Activated CD8-positive, alpha-beta memory T cell treated with anti-CD3 and anti-CD28 coated beads, Interleukin-2, amount 50 U/mL, for 4 hours (primary cell): ENCODE data around the gene GPI.
A peak's percentile ranks its signal among the peaks of the same experiment; 100 is the strongest.
"Not testable (repeated sequence)": the region's sequence is repeated elsewhere in the genome, so short reads cannot be mapped to it uniquely, and the experiment has no call there.

Experiments
- DNase-seq: peaks from one replicate; pipeline ENCODE4 v3.0.0-alpha.2; 2020

The GPI gene

DNA sequence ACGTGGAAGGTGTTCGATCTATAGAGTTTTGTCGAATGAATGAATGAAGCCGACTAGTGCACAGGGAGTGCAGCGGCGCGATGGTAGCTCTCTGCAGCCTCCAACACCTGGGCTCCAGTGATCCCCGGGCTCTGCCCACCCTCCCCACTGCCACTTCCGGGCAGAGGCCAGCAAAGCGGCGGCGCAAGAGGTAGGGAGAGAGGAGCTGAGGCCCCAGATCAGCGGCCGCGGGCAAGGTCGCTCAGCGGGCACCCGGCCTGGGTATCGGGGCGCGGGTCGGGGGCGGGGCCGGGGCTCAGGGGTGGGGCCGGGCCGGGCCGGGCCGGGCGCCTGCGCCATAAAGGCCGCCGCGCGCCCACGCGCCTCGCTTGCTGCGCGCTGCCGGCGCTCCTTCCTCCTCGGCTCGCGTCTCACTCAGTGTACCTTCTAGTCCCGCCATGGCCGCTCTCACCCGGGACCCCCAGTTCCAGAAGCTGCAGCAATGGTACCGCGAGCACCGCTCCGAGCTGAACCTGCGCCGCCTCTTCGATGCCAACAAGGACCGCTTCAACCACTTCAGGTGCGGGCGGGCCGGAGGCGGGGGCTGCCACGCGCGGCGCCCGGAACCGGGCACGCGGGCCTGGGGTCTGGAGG is at the start of gene GPI:
TSS of gene GPI (plus strand) at position 367 of the 633 bp plus-strand sequence. CDS start at position 438, 71 bp downstream.
- DNase-seq = peak; percentile 74

DNA sequence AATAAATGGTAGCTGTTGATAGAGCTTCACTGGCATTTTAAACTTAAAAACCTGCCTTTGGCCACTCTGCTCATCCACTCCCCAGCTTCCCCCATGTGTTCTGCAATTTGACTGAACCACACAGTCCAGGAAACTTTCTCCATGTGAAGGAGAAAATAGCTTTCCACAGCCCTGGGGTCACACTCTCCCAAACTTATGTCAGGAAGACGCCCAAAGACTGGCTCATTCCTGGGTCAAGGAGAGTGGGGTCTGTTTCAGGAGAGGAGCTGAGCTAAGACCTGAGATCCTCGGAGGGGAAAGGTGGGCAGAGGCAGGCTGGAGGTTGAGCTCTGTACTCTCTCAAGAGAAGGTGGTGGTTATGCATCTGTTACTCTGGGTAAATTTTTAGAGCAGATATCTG is 48.7 kb upstream of the GPI start:
- DNase-seq = no peak

DNA sequence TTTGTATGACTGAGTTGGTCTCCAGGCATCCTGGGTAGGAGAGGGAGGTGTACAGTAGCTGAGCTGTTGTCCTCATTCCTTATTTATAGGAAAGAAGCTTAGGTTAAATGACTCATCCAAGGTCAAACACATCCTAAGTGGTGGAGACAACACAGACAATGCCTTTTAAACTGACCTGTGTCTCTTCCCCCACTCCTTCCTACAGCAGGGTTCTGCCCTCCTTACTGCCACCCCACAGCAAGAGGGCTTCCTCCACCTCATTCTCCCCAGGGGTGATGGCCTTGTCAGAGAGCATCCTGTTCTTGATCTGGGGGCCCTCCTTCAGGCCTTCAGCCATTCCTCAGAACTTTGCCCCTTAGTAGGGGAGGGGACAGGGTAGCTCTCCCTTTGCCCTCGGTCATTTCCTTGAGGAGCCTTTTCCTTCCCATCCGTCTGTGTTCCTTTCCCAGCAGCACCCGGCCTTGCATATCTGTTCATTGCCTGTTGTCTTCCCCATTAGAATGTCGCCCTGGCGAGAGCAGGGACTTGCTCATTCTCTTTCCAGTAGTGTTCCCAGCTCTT is 48.2 kb upstream of the GPI start:
- DNase-seq = no peak

DNA sequence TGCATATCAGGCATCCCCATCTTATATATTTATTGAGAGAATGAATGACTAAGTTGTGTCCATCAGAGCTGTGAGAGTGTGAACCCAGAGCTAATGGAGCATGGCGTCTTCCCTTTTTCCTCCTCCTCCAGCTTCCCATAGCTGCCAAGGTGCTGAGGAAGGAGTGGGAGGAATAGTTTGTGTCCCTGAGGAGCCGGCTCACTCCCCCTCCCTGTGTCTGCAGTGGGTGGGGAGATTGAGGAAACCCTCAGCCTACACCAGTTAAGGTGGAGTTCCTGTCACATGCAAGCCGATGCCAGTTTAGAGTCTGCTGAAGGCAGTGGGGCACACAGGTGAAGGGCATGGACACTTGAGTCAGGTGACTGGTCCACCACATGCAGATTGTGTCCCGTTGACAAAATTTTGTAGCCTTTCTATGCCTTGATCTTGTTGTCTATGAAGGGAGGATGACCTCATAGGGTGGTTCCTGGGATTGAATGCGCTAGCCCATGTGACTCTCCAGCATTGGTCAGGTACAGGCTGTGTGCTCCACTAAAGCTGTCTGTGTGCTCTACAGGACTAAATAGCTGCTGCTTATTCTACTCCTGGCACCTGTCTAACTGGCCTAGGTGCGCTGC is 47.6 kb upstream of the GPI start:
- no peak for DNase-seq

DNA sequence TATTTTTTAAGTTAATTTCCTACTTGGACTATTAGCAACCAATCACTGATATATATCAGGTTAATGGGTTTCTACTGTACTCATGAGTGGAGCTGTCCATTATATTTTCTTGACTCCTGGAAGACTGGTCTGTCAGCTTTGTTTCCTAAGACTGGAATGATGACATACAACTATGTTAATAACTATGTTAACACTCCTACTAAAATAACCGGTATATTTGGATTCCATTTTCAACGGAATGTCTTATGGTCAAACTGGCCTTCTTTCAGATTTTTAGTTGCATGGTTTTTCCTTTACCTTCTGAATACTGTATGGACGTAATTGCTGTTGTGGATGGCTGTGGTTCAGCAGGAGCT is 45.8 kb upstream of the GPI start:
- no peak for DNase-seq

DNA sequence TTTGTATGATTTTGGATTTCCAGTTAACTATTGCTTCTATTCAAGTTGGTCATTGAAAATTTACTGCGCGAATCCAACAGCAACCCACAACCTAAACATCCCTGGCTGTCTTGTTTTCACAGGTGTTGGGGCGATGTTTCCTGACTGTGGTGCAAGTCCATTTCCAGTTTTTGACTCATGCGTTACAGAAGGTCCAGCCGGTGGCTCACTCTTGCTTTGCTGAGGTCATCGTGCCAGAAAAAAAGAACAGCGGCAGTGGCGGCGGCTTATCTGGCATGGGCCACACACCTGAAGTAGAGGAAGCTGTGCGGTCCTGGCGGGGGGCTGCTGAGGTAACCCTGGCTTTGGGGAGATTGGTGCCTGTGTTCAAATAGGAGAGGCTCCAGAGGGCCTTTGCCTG is 45.2 kb upstream of the GPI start:
- no peak for DNase-seq

DNA sequence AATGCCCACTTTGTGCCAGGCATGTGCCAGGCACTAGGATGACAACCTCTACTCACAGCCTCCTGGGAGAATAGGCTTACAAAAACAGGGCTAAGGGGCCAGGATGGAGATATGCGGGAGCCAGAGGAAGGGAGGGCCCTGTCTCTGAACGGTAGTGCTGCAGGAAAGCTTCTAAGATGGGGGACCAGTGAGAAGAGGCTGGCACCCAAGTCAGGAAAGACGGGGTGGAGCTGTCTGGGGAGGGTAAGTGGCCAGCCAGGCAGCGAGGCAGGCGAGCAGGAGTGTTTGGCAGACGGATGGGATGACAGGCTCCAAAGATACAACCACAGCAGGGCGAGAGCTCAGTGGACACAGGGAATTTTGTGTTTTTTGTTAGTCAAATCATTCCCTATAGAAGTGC is 44.7 kb upstream of the GPI start:
- DNase-seq = no peak

DNA sequence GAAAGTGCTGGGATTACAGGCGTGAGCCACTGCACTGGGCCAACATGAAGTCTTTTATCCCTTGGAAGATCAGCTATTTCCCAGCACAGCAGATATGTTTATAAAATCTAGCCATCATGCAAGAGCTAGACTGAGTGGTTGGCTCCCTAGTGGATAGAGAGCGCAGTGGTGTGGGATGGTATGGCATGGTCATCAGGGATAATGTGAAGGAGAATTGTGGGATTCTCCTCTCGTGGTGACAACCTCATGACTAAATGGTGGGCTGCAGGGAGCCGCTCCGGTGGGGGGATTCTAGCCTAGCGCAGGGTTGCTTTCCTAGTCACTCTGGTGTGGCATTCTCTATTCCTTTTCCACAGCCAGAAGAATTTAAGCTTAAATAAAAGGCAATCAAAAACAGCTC is 43.3 kb upstream of the GPI start:
- no peak for DNase-seq

DNA sequence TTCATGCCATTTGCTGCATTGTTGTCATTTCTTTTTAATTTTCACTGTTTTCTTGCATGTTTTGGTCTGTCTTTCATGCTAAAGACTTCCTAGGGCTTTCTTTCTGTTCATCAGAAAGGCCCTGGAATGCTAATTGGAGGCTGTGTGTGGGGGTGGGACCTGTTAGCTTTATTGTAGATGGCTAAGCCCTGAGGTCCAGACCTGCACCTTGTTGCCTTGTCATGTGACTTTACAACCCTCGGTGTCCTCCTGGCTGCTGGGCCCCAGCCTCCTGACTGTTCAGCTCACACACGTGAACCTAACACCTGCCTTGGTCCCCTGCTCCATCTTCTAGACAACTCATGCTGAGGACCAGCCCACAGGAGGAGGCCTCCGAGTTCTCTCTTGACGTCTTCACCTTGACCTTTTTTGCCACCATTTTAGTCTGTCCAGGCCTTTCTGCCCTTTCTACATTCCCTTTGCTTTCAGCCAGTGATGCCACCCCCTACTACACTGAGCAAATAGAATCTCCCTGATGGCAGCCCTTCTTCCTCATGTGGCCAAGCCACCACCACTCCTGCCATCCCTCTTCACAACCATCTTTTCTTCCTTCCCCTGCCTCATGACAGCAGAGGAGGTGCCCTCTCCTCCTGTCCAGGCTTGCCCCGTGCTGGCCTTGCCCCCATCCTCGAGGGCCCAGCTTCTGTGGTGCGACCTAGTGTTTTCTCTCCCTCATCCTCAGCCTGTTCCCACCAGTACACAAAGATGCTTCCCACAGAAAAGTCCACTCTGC is 41.4 kb upstream of the GPI start:
- no peak for DNase-seq

DNA sequence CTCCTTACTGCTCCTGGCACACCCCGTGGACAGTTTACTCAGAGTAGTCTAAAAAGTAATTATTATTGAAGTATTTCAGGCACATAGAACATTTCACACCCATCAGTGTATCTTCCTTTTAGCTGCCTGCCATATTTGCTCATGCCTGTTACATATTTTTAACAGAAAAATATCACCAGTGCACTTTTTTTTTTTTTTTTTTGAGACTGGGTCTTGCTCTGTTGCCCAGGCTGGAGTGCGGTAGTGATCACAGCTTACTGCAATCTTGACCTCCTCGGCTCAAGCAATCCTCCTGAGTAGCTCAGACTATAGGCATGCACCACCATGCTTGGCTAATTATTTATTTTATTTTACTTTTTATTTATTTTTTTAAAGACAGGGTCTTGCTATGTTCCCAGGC is 40.7 kb upstream of the GPI start:
- DNase-seq = no peak

DNA sequence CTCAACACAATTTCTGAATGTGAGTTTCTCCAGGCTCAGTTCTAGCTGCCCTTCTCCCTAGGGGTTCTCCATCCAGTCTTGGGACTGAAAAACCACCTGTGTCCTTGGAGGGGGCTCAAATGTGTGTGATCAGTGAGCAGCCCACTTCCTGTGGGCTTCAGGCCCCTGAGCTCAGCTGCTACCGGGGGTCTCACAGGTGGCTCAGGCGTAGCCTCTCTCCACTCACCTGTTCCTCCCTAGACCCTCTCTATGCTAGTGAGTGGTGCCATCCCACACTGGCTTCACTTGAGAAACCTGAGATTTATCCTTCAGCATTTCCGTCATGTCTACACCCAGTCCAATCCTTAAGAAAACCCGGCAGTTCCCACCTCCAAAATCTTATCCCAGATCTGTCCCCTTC is 39.8 kb upstream of the GPI start:
- no peak for DNase-seq

DNA sequence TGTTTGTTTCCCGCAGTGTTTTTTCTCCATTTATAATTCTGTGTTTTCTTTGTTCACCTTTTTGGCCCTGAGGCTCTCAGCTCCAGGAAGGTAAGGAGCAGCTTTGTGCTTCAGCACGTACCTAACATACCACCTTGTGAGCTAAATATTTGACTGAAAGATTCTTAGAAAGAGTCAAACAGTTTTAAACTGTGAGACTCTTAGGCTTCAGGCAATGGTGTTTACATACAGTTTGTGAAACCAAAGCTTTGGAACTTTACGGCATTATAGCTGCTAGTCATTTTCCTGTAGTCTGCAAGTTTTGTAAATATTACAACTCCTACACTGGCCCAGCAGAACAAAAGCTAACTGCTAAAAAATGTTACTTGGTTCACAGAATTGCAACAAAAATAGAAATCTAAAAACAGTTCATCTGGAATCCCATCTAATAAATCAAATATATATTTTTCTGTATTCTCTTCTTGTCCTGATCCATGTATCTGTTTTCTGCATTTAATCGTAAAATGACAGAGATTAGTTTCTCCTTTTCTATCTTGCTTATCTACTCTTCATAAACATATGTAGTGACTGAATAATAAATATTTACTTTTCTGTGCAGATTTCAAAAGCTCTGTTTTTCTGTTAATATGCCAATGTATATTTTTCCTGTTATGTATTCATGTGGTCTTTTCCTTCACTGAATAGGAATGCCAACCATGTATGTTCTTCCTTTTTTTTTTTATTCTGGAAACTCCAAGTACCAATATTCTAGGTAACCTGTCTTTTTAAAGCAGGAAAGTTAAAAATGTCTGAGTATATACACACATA is 38.8 kb upstream of the GPI start:
- DNase-seq = no peak

DNA sequence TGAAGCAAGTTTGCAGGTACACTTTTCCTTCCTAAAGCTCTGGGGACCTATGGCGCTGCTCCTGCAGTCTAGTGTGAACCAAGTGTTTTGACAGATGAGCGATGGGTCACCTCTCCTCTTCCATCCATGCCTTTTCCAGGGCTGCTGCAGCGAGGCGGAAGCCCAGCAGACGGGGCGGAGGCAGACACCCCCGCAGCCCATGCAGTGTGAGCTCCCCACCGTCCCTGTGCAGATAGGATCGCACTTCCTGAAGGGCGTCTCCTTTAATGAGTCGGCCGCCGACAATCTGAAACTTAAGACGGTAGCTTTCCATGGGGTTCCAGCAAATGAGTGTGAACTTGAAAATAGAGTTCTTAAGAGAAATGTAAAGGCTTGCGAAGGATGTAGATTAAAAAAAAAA is 37.1 kb upstream of the GPI start:
- DNase-seq = no peak

DNA sequence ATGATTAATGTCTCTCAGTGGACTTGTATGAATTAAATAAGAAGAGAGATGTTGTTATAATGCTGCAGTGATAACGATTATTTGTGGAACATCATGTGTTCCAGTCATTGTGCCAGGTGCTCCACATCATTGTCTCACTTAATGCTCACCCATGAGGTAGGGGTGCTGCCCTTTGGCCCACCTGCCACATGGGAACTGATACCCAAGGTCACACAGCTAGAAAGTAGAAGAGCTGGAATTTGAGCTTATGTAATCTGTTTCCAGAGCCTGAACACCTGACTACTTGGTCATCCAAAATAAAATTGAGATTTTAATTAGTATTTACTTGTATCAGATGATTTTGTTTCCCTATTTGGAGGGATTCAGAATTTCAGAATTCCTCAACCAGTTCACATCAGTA is 36.0 kb upstream of the GPI start:
- no peak for DNase-seq

DNA sequence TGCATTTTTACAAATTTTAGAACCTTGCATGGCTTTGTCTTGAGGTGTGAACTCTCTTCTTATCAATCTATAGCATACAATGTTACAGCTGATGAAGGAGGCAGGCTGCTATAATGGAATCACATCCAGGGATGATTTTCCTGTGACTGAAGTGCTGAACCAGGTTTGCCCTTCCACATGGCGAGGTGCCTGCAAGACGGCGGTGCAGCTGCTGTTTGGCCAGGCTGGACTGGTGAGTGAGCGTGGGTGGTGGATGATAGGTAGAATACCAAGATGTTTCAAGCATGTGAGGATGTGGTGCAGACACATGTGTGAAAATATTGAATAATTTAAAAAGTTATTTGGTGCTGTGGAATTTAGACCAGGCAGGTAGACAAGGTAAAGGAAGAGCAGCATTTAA is 34.9 kb upstream of the GPI start:
- no peak for DNase-seq

DNA sequence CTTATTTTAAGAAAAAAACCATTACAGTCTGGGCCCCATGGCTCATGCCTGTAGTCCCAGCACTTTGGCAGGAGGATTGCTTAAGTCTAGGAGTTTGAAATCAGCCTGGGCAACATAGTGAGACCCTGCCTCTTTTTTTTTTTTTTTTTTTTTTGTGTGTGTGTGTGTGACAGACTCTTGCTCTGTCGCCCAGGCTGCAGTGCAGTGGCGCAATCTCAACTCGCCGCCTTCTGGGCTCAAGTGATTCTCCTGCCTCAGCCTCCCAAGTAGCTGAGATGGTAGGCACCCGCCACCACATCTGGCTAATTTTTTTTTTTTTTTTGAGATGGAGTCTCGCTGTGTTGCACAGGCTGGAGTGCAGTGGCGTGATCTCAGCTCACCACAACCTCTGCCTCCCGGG is 34.4 kb upstream of the GPI start:
- DNase-seq = not testable (repeated sequence)

DNA sequence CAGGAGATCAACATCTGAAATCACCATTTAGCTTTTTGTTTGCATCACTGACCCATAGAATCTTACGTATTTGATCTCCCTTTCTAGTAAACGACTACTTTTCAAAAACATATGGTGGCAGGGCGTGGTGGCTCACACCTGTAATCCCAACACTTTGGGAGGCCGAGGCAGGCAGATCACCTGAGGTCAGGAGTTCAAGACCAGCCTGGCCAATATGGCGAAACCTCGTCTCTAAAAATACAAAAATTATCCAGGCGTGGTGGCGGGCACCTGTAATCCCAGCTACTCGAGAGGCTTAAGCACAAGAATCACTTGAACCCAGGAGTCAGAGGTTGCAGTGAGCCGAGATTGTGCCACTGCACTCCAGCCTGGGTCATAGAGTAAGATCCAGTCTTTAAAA is 33.4 kb upstream of the GPI start:
- not testable (repeated sequence) for DNase-seq

DNA sequence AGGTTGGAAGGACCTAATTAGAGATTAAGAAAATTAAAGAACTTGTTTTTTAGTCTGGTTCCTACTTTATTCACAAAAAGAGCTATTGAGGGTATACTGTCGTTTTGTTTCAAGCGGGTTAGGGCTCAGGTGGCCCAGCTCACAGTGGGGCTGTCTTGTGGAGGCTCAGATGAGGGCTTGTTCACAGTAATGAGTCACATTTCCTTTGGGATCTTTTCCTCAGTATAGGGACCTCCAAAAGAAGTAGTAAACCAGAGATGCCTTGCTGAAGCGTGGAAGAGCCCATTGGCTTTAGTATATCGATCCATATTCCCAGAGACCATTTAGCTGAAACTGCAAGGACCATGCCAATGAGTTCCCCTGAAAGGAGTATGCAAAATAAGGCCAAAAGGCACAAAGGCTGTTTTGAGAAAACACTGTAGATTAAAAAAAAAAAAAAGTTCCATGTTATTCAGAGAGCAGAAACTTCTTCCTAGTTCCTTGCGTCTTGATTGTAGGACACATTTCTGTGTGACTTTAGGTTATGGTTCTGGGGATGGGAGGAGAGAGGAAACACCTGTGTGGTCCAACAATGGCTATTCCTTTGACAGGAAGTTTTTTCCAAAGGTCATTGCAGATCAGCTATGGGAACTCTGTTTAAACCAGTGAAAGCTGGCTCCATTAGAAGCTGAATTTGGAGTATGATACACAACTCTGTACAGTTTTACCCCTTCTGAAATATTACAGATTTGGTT is 32.8 kb upstream of the GPI start:
- DNase-seq = no peak

DNA sequence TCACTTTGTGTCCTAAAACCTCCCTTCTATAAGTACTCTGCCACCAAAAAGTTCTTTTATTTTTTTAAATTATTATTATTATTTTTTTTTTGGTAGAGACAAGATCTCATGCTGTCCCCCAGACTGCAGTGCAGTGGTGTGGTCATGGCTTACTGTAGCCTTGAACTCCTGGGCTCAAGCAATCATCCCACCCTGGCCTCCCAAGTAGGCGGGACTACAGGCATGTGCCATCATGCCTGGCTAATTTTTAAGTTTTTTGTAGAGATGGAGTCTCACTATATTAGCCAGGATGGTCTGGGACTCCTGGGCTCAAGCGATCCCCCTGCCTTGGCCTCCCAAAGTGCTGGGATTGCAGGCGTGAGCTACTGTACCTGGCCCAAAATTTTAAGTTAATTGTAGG is 29.1 kb upstream of the GPI start:
- no peak for DNase-seq

DNA sequence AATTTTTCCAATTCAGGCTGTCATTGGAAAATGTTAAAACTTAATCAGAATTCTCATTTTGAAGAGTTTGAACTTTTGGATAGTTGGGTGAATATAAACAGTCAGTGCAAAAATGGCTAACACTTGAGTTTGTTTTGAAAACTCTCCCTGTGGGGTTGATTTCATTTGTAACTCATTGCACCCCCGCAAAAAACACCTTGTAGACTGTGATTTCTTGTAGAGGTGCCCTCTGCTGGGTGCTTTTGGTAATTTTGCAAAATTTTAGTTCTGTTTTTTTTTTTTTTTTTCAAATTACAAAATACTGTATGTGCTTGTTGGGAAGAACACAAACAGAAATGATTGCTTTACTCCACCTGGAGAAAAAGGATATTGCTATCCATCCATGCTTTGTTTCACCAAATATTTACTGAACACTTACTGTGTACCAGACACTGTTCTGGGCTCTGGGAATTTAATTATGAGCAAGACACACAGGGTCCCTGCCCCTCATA is 28.2 kb upstream of the GPI start:
- DNase-seq = peak; percentile 40

DNA sequence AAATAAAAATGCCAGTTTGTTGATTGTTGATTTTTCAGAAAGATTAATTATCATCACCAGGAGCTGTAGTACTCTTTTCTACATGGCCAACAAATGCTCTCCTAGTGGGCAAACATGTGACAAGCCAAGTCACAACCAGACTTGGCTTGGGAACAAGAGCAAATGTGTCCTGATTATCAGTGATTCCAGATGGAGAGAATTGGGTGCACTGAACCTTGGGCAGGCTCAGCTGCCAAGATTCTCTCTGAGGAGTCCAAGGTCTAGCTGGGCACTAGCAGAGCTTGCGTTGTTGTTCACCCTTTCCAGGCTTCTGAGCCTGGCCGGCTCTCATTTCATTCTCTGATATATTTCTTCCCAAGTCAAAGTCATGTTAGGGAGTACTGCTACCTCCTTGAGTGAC is 27.3 kb upstream of the GPI start:
- DNase-seq = no peak

DNA sequence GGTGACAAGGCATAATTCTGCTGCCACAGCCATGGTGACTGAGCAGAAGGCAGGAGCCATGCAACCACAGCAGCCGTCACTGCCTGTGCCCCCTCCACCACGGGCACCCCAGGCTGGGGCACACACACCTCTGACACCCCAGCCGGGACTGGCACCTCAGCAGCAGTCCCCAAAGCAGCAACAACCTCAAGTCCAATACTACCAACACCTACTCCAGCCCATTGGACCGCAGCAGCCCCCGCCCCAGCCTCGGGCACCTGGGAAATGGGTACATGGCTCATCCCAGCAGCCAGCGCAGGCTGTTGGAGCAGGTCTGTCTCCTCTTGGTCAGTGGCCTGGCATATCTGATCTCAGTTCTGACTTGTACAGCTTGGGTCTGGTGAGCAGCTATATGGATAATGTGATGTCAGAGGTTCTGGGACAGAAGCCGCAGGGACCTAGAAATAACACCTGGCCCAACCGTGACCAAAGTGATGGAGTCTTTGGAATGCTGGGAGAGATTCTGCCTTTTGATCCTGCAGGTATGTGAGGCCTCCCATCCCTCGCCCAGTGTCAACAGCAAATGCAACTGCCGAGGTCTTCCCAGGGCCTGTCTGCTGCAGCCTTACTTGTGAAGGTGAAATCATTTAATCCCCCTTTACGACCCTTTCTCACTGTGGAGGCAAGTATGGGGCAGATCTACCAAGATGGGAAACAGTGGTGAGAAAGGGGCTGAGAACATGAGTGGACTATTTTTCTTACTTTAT is 22.9 kb upstream of the GPI start:
- no peak for DNase-seq
